Activated naive CD8-positive, alpha-beta T cell treated with anti-CD3 and anti-CD28 coated beads, Interleukin-2, amount 50 U/mL, for 16 hours (primary cell): ENCODE measurements around the gene SPATC1L.

Experiments used
- DNase-seq: peaks from one replicate; pipeline ENCODE4 v3.0.0-alpha.2; 2020; ENCODE audit warnings: low read depth, low spot score

The SPATC1L gene

GRCh38 chr21:46121286-46122221 is 62.7 kb downstream of the SPATC1L start:
- no peak for DNase-seq

- no peak for DNase-seq
Observed at GRCh38 chr21:46120301-46121285, 63.7 kb downstream of the SPATC1L start.

DNA sequence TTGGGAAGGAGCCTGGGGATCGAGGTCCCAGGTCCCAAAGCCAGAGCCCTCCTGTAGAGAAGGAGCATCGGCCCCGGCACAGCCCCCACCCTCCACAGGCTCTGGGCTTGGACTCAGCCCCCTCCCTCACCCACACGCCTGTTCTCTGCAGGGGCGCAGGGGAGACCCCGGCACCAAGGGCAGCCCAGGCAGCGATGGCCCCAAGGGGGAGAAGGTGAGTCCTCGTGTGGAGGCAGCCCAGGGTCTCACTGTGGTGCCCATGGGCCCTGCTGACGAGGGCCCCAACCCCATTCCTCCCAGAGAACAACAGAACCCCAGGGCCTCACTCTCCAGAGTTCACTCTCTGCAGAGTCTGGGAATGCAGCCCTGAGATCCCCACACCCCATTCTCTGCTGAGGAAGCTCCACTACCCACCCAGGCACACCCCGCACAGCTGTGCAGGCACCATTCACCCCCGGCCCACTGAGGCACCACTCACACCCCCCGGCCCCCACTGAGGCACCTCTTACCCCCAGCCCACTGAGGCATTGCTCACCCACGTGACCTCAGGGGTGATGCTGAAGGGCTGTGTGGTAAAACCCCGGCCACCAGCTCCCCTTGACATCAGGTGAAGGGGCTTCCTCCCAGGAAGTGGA is 64.5 kb downstream of the SPATC1L start:
- no peak for DNase-seq

DNA sequence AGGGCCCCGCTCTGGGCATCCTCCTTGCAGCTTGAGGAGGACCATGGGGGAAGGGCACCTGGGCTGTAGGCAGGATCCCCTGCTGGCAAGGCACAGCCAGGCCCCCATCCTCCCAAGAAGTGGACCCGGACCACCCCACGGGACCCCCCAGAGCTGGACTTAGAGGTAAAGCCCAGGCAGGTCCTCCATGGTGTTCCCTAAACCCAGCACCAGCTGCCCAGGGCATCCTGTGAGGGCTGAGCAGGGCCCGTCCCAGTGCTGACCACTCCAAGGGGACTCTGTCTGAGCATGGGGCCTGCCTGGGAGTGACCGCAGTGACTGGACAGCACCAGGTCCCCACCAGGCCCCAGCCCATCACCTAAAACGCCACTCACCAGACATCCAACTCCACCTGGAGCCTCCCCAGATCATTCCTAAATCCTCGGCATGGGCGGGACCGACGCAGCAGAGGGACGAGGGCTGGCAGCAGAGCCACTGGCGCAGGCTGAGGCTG is 65.1 kb downstream of the SPATC1L start:
- no peak for DNase-seq

DNA sequence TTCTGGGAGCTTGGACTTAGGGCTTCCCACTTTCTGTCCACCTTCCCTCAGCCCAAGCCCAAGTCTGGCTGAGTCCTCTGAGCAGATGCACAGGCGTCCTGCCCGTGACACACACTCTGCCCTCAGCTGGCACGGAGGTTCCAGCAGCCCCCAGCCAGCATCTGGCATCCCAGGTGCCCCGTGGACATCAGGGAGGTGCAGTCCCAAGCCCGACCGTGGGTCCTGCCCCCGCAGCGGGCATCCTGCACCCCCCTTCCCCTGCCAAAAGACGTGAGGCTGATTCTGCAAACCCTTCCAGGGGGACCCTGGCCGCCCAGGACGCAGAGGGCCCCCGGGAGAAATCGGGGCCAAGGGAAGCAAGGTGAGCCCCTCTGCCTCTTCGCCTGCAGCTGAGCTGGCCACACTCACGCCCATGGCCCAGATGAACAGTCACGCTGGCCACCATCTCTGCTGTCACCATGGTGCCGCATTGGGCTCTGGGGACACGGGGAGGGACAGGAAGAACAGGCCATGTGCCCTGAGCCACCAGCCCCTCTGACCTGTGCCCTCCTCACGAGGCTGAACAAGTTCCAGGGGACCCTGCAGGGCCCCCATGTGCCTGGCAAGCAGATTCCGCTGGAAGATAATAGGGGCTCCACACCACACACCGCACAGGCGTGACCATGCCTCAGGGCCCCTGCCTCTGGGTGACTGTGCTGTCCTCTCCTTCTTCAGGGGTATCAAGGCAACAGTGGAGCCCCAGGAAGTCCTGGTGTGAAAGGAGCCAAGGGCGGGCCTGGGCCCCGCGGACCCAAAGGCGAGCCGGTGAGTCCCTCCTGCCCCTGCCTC is 65.7 kb downstream of the SPATC1L start:
- no peak for DNase-seq

DNA sequence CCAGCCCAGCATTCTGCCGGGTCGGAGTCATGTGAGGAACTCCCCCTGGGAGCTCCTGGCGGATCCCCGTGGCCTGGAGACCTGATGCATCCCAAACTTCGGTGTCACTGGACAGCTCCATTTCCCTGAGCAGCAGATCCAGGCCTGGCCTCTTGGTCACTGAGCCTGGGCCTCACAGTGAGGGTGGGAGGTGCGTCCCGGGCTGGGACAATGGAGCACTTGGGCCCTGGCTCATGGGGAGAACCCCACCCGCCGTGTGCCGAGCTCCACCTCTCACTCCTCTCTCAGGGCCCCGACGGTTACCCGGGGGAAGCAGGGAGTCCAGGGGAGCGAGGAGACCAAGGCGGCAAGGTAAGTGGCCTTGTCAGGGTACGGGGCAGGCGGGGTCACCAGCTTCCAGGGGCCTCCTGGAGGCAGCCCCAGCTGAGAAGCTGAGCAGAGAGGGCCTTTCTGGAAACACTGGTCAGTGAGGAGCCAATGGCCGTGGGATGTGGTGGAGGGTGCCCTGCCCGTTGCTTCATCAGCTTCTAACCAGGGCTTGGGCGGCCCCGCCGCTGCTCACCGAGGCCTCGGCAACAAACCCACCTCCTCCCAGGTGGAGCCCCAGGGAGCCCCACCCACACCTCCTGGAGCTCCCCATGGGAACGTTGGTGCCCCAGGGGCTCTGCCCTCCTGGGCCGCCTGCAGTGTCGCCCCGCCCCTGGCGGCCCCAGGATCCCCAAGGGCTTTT is 66.5 kb downstream of the SPATC1L start:
- DNase-seq = no peak

GRCh38 chr21:46116776-46117585 is 67.3 kb downstream of the SPATC1L start:
- no peak for DNase-seq

DNA sequence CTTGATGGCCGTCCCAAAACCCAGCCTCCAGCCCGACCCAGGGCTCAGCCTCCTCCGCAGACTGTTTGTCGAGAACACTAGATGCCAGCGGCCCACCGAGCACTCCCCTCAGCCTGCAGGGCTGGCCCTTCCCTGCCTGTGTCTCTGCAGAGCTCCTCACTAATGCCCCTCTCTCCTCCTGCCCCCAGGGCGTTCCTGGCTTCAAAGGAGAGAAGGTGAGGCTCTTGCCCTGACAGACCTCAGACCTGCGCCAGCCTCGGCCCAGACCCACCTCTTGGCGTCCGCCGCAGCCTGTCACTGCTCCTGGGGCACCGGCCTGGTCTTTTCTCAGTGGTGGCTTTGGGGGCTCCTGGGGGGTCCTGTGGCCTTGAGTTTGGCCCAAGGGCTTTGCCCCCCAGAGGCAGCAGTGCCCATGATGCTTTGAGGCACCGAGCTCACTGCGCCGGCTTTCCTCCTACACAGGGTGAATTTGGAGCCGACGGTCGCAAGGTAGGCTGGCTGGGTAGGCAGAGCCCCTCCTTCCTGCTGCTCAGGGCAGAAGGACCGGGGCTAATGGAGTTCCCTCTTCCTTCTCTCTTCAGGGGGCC is 68.0 kb downstream of the SPATC1L start:
- no peak for DNase-seq

DNA sequence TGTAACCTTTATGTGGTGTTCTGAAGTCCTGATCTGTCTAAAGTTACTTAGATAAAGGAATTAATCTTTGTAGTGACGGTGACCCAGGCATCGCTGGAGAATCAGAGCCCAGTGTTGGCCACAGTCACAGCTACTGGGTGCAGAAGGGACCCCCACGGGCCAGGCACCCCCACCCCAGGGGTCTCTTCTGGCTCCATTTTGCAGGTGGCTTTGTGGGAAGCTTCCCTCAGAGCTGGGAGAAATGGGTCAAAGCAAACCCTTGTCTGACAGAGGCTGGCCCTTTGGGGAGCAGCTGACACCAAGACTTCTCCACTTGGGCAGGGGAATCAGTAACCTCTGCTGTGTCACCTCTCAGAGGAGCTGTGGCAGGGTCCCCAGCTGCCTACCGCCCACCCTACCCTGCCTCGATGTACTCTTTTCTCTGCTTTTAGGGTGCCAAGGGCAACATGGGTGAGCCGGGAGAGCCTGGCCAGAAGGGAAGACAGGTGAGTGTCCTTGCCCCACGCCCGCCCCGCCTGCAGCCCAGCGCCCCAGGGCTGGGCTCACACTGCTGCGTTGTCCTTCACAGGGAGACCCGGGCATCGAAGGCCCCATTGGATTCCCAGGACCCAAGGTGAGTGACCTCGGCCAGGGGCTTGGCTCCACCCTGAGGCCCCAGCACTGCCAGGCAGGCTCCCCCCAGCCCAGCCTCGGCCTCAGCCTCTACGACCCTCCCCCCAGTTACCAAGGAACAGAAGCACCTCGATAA is 68.6 kb downstream of the SPATC1L start:
- no peak for DNase-seq

DNA sequence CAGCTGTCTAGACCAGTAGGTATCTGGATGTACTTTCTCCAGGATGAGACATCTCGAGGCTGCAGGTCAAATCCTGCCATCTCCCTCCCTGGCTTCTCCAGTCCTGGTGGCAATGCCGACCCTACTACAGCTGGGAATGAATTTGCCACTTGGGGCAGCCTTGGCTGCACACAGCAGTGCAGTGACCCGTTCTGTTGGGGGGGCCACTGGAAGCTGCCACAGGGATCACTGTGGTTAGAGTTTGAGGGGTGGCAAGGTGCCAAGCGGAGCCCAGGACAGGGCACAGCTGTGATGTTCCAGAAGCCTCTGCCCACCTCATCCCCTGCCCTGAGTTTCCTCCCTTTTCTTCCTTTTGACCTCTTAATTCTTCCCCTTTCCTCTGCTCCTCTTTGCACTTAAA is 69.3 kb downstream of the SPATC1L start:
- no peak for DNase-seq

DNA sequence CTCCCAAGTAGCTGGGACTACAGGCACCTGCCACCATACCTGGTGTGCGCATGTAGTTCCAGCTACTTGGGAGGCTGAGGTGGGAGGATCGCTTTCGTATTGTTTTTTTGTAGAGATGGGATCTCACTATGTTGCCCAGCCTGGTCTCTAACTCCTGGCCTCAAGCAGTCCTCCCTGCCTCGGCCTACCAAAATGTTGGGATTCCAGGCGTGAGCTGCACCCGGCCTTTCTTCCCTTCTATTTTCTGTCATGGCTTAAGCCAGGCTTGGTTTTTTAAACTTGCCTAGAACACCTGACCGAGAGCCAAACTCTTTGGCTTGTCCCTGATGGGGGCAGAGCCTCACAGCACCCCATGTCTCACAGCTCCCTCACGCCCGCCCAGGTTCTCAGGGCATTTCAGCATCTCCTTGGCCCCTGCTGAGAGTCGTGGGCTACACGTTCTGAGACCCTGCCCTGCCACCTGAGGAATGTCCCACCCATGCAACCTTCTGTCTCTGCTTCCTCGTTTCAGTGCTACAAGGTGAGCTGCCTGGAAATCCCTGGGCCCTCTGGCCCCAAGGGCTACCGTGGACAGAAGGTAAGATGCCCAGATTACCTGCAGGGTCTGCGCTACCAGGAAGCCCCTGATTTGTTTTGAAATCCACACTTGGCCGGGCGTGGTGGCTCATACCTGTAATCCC is 70.6 kb downstream of the SPATC1L start:
- no peak for DNase-seq

GRCh38 chr21:46112725-46113215 is 71.5 kb downstream of the SPATC1L start:
- no peak for DNase-seq

- no peak for DNase-seq
Observed at GRCh38 chr21:46111857-46112724, 72.2 kb downstream of the SPATC1L start.

DNA sequence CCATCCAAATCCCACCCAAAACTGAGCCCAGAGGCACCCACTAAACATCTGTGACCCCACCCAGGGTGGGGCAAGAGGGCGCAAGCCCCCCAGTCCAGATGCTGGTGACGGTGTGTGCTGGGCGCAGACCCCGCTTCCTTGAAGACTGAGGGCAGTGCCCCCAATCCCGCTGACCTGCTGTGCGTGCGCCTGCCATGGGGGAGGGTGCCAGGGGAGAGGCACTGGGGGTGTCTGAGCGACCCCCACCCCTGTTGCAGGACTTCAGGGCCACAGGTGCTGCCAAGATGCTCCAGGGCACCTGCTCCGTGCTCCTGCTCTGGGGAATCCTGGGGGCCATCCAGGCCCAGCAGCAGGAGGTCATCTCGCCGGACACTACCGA is 73.1 kb downstream of the SPATC1L start:
- no peak for DNase-seq
